Kidney (tissue), 14 donors: ENCODE results near the gene APOL1. TPM values are rescaled to one million over a fixed set of nuclear protein-coding genes. Genes with fewer than 3 reads are reported as not detected.

Experiments used
- DNase-seq, 5 donors: peaks; one replicate each; pipeline ENCODE4 v3.0.0-alpha.2; 2013 to 2020
- FAIRE-seq: peaks from 2 replicates; lab custom pipeline; 2012; peaks lifted over from hg19 to GRCh38; lab: Jason Lieb, UNC
- H3K27ac ChIP-seq, 2 donors: one replicate each; pipeline ENCODE4 v1.7.0; 2013; ENCODE audit warnings: low read depth in 2 of 2, low read length in 2 of 2, inconsistent platforms in 1 of 2
- H3K27me3 ChIP-seq: one replicate; pipeline ENCODE4 v1.7.1; 2013; ENCODE audit warnings: low read length, inconsistent platforms; ENCODE audit not compliant: control insufficient read depth, insufficient read depth
- H3K36me3 ChIP-seq, 3 donors: one replicate each; pipeline versions ENCODE4 v1.7.0 to v1.7.1; 2013; ENCODE audit warnings: low read length in 3 of 3, control low read depth in 1 of 3, inconsistent platforms in 1 of 3; ENCODE audit not compliant: insufficient read depth in 3 of 3, control insufficient read depth in 2 of 3
- H3K4me1 ChIP-seq, 3 donors: one replicate each; pipeline versions ENCODE4 v1.7.0 to v1.7.1; 2013; ENCODE audit warnings: low read length in 3 of 3, inconsistent platforms in 1 of 3, low read depth in 1 of 3; ENCODE audit not compliant: control insufficient read depth in 2 of 3, insufficient read depth in 2 of 3
- H3K4me3 ChIP-seq, 3 donors: one replicate each; pipeline versions ENCODE4 v1.7.0 to v1.8.1; 2013; ENCODE audit warnings: low read length in 3 of 3, control low read depth in 1 of 3, inconsistent platforms in 1 of 3
- H3K9ac ChIP-seq, 3 donors: one replicate each; pipeline versions ENCODE4 v1.7.0 to v1.7.1; 2013; ENCODE audit warnings: low read length in 3 of 3, control low read depth in 1 of 3, inconsistent platforms in 1 of 3
- H3K9me3 ChIP-seq, 3 donors: one replicate each; pipeline versions ENCODE4 v1.7.0 to v1.7.1; 2013; ENCODE audit warnings: low read length in 3 of 3, control low read depth in 1 of 3, inconsistent platforms in 1 of 3; ENCODE audit not compliant: control insufficient read depth in 2 of 3, insufficient read depth in 1 of 3
- intact Hi-C: fragments of 100-400 bp; cut with DNase I; formaldehyde crosslinking; loops from one replicate; pipeline ENCODE4 v1.11.1; 2022
- polyA plus RNA-seq: library from polyadenylated mRNA; stranded (reverse); fragments of 350-450 nt; fragmentation: Illumina TruSeq; extraction: RNeasy Lipid Tissue Mini Kit (QIAGEN cat#74804); gene quantifications from one replicate; pipeline ENCODE4 v1.2.3, GENCODE V29; 2014; ENCODE audit warnings: low read depth, low replicate concordance; ENCODE audit not compliant: insufficient read depth
- total RNA-seq: library from RNA; stranded (reverse); fragmentation: NEBNext Ultra II Directional; extraction: Animal tissue kit (Norgen Biotek cat#: 25700); gene quantifications from one replicate; pipeline ENCODE4 v1.2.1, GENCODE V29; 2021
- TF ChIP-seq, protein P1 (sequence below): IDR thresholded peaks from 3 replicates; pipeline ENCODE4 v1.5.1; 2012; ENCODE audit warnings: mild to moderate bottlenecking, moderate library complexity, borderline replicate concordance; ENCODE audit not compliant: insufficient read depth; ENCODE audit errors: extremely low read depth
- donor health status: control.
- donor health status: control.
- donor health status: control.
- donor health status: control.
- donor health status: control.
- donor health status: DM: yes; HTN: yes; CAD: no.
- donor health status: Normal renal cell carcinoma (clear cell type).

APOL1 gene
- total and polyA plus RNA-seq, 2 donors from 2014 or later = 51.8 to 160 TPM

DNA sequence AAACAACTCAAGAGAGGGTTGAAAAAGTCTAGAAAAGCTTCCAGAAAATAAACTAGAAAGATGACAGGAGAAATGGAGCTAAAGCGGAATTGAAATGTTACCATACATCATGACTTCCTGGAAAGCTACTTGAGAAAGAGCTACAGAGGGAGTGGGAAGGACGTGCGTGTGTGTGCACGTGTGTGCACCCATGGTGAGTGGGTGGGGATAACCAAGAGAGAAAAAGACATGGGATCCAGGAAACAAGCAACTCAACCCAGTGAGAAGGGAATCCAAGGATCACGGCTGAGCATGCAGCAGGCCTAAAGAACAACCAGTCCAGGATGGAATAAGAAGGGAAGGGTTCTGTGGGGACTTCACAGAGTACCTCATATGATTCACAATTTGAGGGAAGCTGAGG lies 21.6 kb downstream of the APOL1 start:
- Histone ChIP-seq H3K4me3 (no peak overlapping the region), H3K4me1 (peaks cover 0 to 5% (median 0%) of the 10 kb centered on the region in 3 donors), H3K36me3 (no peaks in the 10 kb centered on the region), H3K27me3 (no peaks in the 10 kb centered on the region), H3K27ac (no peak overlapping the region), H3K9me3 (no peaks in the 10 kb centered on the region), H3K9ac (no peak overlapping the region)
- TF ChIP-seq, protein P1, sequence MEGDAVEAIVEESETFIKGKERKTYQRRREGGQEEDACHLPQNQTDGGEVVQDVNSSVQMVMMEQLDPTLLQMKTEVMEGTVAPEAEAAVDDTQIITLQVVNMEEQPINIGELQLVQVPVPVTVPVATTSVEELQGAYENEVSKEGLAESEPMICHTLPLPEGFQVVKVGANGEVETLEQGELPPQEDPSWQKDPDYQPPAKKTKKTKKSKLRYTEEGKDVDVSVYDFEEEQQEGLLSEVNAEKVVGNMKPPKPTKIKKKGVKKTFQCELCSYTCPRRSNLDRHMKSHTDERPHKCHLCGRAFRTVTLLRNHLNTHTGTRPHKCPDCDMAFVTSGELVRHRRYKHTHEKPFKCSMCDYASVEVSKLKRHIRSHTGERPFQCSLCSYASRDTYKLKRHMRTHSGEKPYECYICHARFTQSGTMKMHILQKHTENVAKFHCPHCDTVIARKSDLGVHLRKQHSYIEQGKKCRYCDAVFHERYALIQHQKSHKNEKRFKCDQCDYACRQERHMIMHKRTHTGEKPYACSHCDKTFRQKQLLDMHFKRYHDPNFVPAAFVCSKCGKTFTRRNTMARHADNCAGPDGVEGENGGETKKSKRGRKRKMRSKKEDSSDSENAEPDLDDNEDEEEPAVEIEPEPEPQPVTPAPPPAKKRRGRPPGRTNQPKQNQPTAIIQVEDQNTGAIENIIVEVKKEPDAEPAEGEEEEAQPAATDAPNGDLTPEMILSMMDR = no peak
- DNase-seq (no peak), FAIRE-seq (no peak)
- intact Hi-C loops = no loop called here

DNA sequence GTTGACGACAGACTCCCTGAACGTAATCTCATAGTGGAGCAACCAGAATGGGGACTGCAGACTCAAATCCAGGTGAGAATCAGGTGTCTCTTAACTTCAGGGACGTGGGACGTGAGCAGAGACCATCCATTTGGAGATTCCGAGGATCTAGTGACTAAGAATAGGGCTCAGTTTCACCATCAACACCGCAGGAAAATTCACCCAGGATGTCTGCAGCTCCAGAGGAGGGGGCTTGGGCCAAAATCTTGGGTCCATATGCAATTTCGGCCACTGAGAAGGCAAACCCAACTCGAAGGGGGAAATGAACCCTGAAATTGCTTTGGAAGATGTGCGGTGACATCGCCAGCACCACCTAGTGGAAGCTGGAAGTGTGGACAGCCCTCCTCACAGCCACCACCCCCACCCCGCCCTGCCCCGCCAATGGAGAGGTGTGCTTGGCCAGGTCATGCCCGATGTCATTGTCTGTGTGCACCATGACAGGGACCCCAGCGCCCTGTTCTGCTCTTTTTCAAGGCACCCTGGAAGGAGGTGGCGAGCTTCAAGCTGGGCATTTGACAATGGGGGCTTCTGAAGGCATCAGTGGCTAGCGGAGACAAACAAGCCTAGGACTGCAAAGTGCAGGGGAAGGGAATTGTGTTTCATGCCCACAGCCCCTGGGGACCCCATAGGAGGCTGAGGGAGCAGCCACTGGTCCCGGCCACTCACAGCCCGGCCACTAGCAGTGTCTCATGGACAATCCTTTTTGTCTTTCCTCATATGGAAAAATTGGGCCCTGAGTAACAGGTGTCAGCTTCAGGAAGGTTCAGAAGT lies 24.8 kb downstream of the APOL1 start:
- DNase-seq = peak in 4 of 5 donors; percentile 64 to 77 (median 68)
- H3K27me3 ChIP-seq = no peaks in the 10 kb centered on the region
- intact Hi-C loops = no loop called here
- TF ChIP-seq, protein P1 = peak; percentile 72
- no peak for FAIRE-seq
- no peak overlapping the region for H3K9ac ChIP-seq
- peaks cover 0 to 5% (median 0%) of the 10 kb centered on the region in 3 donors for H3K4me1 ChIP-seq
- H3K4me3 ChIP-seq = peak overlapping the region in 1 of 3 donors; percentile 45
- no peaks in the 10 kb centered on the region for H3K9me3 ChIP-seq
- no peak overlapping the region for H3K27ac ChIP-seq
- H3K36me3 ChIP-seq = peaks cover 0 to 11% (median 8%) of the 10 kb centered on the region in 3 donors

DNA sequence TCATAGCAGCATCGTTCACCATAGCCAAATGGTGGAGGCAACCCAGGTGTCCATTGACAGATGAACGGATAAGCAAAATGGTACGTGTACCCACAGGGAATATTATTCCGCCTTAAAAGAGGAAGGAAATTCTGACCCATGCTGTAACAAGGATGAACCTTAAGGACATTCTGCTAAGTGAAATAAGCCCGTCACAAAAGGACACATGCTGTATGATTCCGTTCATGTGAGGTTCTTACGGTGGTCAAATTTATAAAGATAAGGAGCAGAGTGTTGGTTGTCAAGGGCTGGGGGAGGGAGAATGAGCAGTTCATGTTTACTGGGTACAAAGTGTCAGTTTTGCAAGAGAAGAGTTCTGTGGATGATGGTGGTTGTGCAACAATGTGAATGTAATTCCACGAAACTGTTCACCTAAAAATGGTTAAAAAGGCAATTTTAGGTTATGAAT lies 26.3 kb downstream of the APOL1 start:
- H3K36me3 ChIP-seq = peaks cover 0 to 19% (median 14%) of the 10 kb centered on the region in 3 donors
- no peaks in the 10 kb centered on the region for H3K27me3 ChIP-seq
- DNase-seq (no peak), FAIRE-seq (no peak)
- H3K4me1 ChIP-seq = peaks cover 0 to 5% (median 0%) of the 10 kb centered on the region in 3 donors
- intact Hi-C loops = no loop called here
- H3K4me3 ChIP-seq = no peak overlapping the region
- no peaks in the 10 kb centered on the region for H3K9me3 ChIP-seq
- TF ChIP-seq, protein P1 = no peak
- no peak overlapping the region for H3K27ac ChIP-seq
- H3K9ac ChIP-seq = no peak overlapping the region
